Measurements from ENCODE around the gene HGD.

GRCh38 chr3:120661945-120662344, 20.1 kb downstream of the HGD start:
- TF ChIP-seq TAF1 (IDR thresholded peaks at IDR 0.05; ENCODE audit: borderline replicate concordance, low read depth, low read length): no peak
- no peak for TF ChIP-seq POLR2A (IDR thresholded peaks at IDR 0.05; ENCODE audit: low read depth, low read length)

Measured in GM12892 (cell line).